ENCODE measurements around the gene PDAP1. TPM values are rescaled to one million over a fixed set of nuclear protein-coding genes. Genes with fewer than 3 reads are reported as not detected.

Gene PDAP1
- total and polyA plus RNA-seq, 9 of the 15 experiments (the other 6 are each of a cell fraction or from before 2014, with no cell fraction given): 10.2 to 315 (median 129) TPM

- TF ChIP-seq ZBTB40 (IDR thresholded peaks at IDR 0.05) (no peak), ZBTB40 (CRISPR knock-in tag; IDR thresholded peaks at IDR 0.05) (no peak), ZNF551 (CRISPR knock-in tag; IDR thresholded peaks at IDR 0.05) (no peak), ZBTB33 (CRISPR knock-in tag; IDR thresholded peaks at IDR 0.05) (peak; percentile 70; the same call in 1 of the 2 replicates), HMG20B (CRISPR knock-in tag; IDR thresholded peaks at IDR 0.05) (no peak), PRPF4 (IDR thresholded peaks at IDR 0.05; ENCODE audit: insufficient read depth, low read depth, low read length, poor library complexity, severe bottlenecking) (no peak), POLR2A (conservative IDR thresholded peaks at IDR 0.05) (0 out of 2 replicates have a peak, but pooled peaks have one; percentile 17), IFI16 (CRISPR knock-in tag; IDR thresholded peaks at IDR 0.05) (no peak), FOS (IDR thresholded peaks at IDR 0.05; ENCODE audit: extremely low read depth, insufficient read length) (no peak), CSDE1 (IDR thresholded peaks at IDR 0.05) (no peak), ARID3B (CRISPR knock-in tag; IDR thresholded peaks at IDR 0.05; ENCODE audit: borderline replicate concordance) (no peak), NCOA6 (IDR thresholded peaks at IDR 0.05) (no peak), ZNF121 (CRISPR knock-in tag; conservative IDR thresholded peaks at IDR 0.05) (0 out of 2 replicates have a peak, but pooled peaks have one; percentile 36), CCNT2 (IDR thresholded peaks at IDR 0.05; ENCODE audit: borderline replicate concordance, extremely low read depth, insufficient read length, low read depth, low read length) (no peak)
Measured at GRCh38 chr7:99383203-99383602, 25.2 kb downstream of the PDAP1 start (continued).

Measured in K562 (cell line).